GM12878 (cell line): ENCODE data around the gene MVB12B.

Source experiments
- CTCF ChIP-seq, 3 experiments: IDR thresholded peaks in 2 of 3; conservative IDR thresholded peaks in 1 of 3; 2 replicates each; pipeline ENCODE4 v1.5.1; 2011; ENCODE audit warnings: low read depth in 3 of 3, low read length in 3 of 3, mild to moderate bottlenecking in 3 of 3, control low read depth in 2 of 3, moderate library complexity in 2 of 3, inconsistent platforms in 1 of 3, mixed read lengths in 1 of 3; ENCODE audit not compliant: control insufficient read depth in 2 of 3, insufficient read depth in 1 of 3; ENCODE audit errors: extremely low read depth in 1 of 3
- EP300 ChIP-seq, 2 experiments: fragments of 150-350 bp in 1 of 2; IDR thresholded peaks; 2 replicates each; pipeline ENCODE4 v1.6.1; 2011 to 2012; ENCODE audit warnings: low read depth in 2 of 2, low read length in 2 of 2, borderline replicate concordance in 1 of 2, improper control_type of control experiment in 1 of 2, inconsistent platforms in 1 of 2; ENCODE audit not compliant: control insufficient read depth in 1 of 2
- FOS ChIP-seq: IDR thresholded peaks from 3 replicates; pipeline ENCODE4 v1.6.1; 2011; ENCODE audit warnings: borderline replicate concordance; ENCODE audit not compliant: insufficient read length; ENCODE audit errors: extremely low read depth
- FOXK2 ChIP-seq: fragments of 450-650 bp; IDR thresholded peaks from 2 replicates; pipeline ENCODE4 v1.6.1; 2017; ENCODE audit warnings: mild to moderate bottlenecking, moderate library complexity
- FOXM1 ChIP-seq: IDR thresholded peaks from 2 replicates; pipeline ENCODE4 v1.6.1; 2012; ENCODE audit warnings: low read depth, mild to moderate bottlenecking, inconsistent platforms, low read length, moderate library complexity
- GABPA ChIP-seq: IDR thresholded peaks from 2 replicates; pipeline ENCODE4 v1.6.1; 2014; ENCODE audit warnings: antibody characterized with exemption, low read depth, mild to moderate bottlenecking, inconsistent platforms
- KLF5 ChIP-seq: fragments of 450-650 bp; IDR thresholded peaks from 2 replicates; pipeline ENCODE4 v1.6.1; 2014; ENCODE audit warnings: mild to moderate bottlenecking; ENCODE audit not compliant: partially characterized antibody
- MAX ChIP-seq: IDR thresholded peaks from 2 replicates; pipeline ENCODE4 v1.6.1; 2012; ENCODE audit warnings: low read depth, low read length, improper control_type of control experiment
- NFYB ChIP-seq: IDR thresholded peaks from 2 replicates; pipeline ENCODE4 v1.6.1; 2011; ENCODE audit warnings: low read depth, mild to moderate bottlenecking, low read length, improper control_type of control experiment, moderate library complexity; ENCODE audit not compliant: insufficient read depth
- POLR2A ChIP-seq: IDR thresholded peaks from 2 replicates; pipeline ENCODE4 v1.6.1; 2011; ENCODE audit warnings: low read depth, mild to moderate bottlenecking, low read length
- SP1 ChIP-seq: IDR thresholded peaks from one replicate; pipeline ENCODE4 v1.6.1; 2011; ENCODE audit warnings: low read depth, low read length
- SREBF1 ChIP-seq: IDR thresholded peaks from 2 replicates; pipeline ENCODE4 v1.6.1; 2012; ENCODE audit warnings: mild to moderate bottlenecking, low read length
- TCF3 ChIP-seq: IDR thresholded peaks from 2 replicates; pipeline ENCODE4 v1.6.1; 2012; ENCODE audit warnings: low read depth, mild to moderate bottlenecking, low read length, borderline replicate concordance; ENCODE audit not compliant: insufficient read depth
- TCF7 ChIP-seq: IDR thresholded peaks from 2 replicates; pipeline ENCODE4 v1.6.1; 2014; ENCODE audit warnings: antibody characterized with exemption, borderline replicate concordance

GRCh38 chr9:126386088-126386487 lies 59.5 kb downstream of the MVB12B start:
- TF ChIP-seq CTCF (IDR thresholded peaks at IDR 0.05 in 2 of 3, conservative IDR thresholded peaks at IDR 0.05 in 1 of 3; ENCODE audit: control insufficient read depth in 2 of 3, extremely low read depth in 1 of 3, insufficient read depth in 1 of 3, low read depth in 3 of 3, low read length in 3 of 3): peak; percentile 21 to 25 (median 25); a peak in 4 of 6 replicates
- no peak for TF ChIP-seq FOXK2
- TF ChIP-seq FOXM1: no peak
- TF ChIP-seq NFYB: no peak
- TF ChIP-seq TCF3: no peak
- no peak for TF ChIP-seq TCF7
- no peak for TF ChIP-seq SREBF1
- no peak for TF ChIP-seq SP1
- TF ChIP-seq EP300 (IDR thresholded peaks at IDR 0.05; ENCODE audit: borderline replicate concordance in 1 of 2, control insufficient read depth in 1 of 2, low read depth in 2 of 2, low read length in 2 of 2): no peak
- no peak for TF ChIP-seq GABPA
- no peak for TF ChIP-seq MAX
- TF ChIP-seq KLF5: no peak
- no peak for TF ChIP-seq POLR2A
- TF ChIP-seq FOS: no peak
